ENCODE data around the gene CACNA1D.

The CACNA1D gene

DNA sequence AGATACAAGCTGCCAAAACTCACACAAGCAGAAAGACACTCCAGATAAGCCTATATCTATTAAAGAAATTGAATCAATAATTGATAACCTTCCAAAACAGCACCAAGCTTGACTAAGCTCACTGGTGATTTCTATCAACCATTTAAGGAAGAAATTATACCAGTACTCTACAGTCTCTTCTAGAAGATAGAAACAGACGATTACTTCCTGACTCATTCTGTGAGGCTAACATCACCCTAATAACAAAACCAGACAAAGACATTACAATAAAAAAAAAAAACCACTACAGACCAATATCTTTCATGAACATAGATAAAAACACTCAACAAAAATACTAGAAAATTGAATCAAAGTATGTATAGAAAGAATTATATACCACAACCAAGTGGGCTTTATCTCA lies 331.6 kb downstream of the CACNA1D start:
- no peaks in the 10 kb centered on the region for H3K9me3 ChIP-seq (ENCODE audit: control insufficient read depth, insufficient read depth, low read depth, low read length)
- H3K4me1 ChIP-seq (ENCODE audit: control insufficient read depth, insufficient read depth, low read length), result peaks cover 9% of the 10 kb centered on the region
- no peak overlapping the region for H3K27ac ChIP-seq (ENCODE audit: low read depth, low read length)
- H3K4me3 ChIP-seq (ENCODE audit: low read depth, low read length), result no peak overlapping the region
- H3K27me3 ChIP-seq (ENCODE audit: control insufficient read depth, insufficient read depth, low read length), result no peaks in the 10 kb centered on the region
- no peak overlapping the region for H3K9ac ChIP-seq (ENCODE audit: low read length)
- peaks cover 7% of the 10 kb centered on the region; the same call in 1 of the 2 replicates for H3K36me3 ChIP-seq (ENCODE audit: control insufficient read depth, insufficient read depth, low read length)

GRCh38 chr3:53828581-53828980 lies 334.2 kb downstream of the CACNA1D start:
- no peak overlapping the region for H3K9ac ChIP-seq (ENCODE audit: low read length)
- no peak overlapping the region for H3K27ac ChIP-seq (ENCODE audit: low read depth, low read length)
- H3K9me3 ChIP-seq (ENCODE audit: control insufficient read depth, insufficient read depth, low read depth, low read length), result no peaks in the 10 kb centered on the region
- H3K27me3 ChIP-seq (ENCODE audit: control insufficient read depth, insufficient read depth, low read length), result no peaks in the 10 kb centered on the region
- H3K4me3 ChIP-seq (ENCODE audit: low read depth, low read length), result no peak overlapping the region
- H3K4me1 ChIP-seq (ENCODE audit: control insufficient read depth, insufficient read depth, low read length), result peaks cover 9% of the 10 kb centered on the region
- no peaks in the 10 kb centered on the region for H3K36me3 ChIP-seq (ENCODE audit: control insufficient read depth, insufficient read depth, low read length)

- Histone ChIP-seq H3K9ac (ENCODE audit: low read length) (no peak overlapping the region), H3K27ac (ENCODE audit: low read depth, low read length) (no peak overlapping the region)
Measured at GRCh38 chr3:53829605-53830004, 335.2 kb downstream of the CACNA1D start.

DNA sequence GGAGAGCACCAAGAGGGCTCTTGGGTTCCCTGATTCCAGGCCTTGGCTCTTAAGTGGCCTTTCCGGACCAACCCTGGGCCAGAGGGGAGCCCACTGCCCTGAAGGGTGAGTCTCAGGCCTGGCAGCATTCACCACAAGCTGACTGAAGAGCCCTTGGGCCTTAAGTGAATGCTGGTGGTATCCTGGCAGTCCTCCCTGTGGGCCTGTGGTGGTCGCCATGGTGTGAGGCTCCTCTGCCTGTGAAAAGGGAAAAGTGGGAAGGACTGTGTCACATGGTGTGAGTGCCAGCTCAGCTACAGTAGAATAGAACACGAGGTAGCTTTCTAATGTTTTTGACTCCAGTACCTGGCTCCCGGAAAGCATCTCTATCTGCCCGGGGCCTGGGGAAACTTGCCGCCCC lies 336.5 kb downstream of the CACNA1D start:
- Histone ChIP-seq H3K9ac (ENCODE audit: low read length) (no peak overlapping the region), H3K36me3 (ENCODE audit: control insufficient read depth, insufficient read depth, low read length) (no peaks in the 10 kb centered on the region), H3K4me3 (ENCODE audit: low read depth, low read length) (no peak overlapping the region), H3K27ac (ENCODE audit: low read depth, low read length) (no peak overlapping the region), H3K4me1 (ENCODE audit: control insufficient read depth, insufficient read depth, low read length) (no peaks in the 10 kb centered on the region), H3K9me3 (ENCODE audit: control insufficient read depth, insufficient read depth, low read depth, low read length) (no peaks in the 10 kb centered on the region), H3K27me3 (ENCODE audit: control insufficient read depth, insufficient read depth, low read length) (no peaks in the 10 kb centered on the region)

More at GRCh38 chr3:53829605-53830004, 335.2 kb downstream of the CACNA1D start:
- Histone ChIP-seq H3K4me1 (ENCODE audit: control insufficient read depth, insufficient read depth, low read length) (peaks cover under 1% of the 10 kb centered on the region; the same call in 1 of the 2 replicates), H3K4me3 (ENCODE audit: low read depth, low read length) (no peak overlapping the region), H3K36me3 (ENCODE audit: control insufficient read depth, insufficient read depth, low read length) (no peaks in the 10 kb centered on the region), H3K27me3 (ENCODE audit: control insufficient read depth, insufficient read depth, low read length) (no peaks in the 10 kb centered on the region), H3K9me3 (ENCODE audit: control insufficient read depth, insufficient read depth, low read depth, low read length) (no peaks in the 10 kb centered on the region)

GRCh38 chr3:53833053-53833645 lies 338.7 kb downstream of the CACNA1D start:
- H3K9me3 ChIP-seq (ENCODE audit: control insufficient read depth, insufficient read depth, low read depth, low read length), result no peaks in the 10 kb centered on the region
- H3K9ac ChIP-seq (ENCODE audit: low read length), result no peak overlapping the region
- no peaks in the 10 kb centered on the region for H3K36me3 ChIP-seq (ENCODE audit: control insufficient read depth, insufficient read depth, low read length)
- no peak overlapping the region for H3K27ac ChIP-seq (ENCODE audit: low read depth, low read length)
- no peaks in the 10 kb centered on the region for H3K27me3 ChIP-seq (ENCODE audit: control insufficient read depth, insufficient read depth, low read length)
- no peaks in the 10 kb centered on the region for H3K4me1 ChIP-seq (ENCODE audit: control insufficient read depth, insufficient read depth, low read length)
- H3K4me3 ChIP-seq (ENCODE audit: low read depth, low read length), result no peak overlapping the region

DNA sequence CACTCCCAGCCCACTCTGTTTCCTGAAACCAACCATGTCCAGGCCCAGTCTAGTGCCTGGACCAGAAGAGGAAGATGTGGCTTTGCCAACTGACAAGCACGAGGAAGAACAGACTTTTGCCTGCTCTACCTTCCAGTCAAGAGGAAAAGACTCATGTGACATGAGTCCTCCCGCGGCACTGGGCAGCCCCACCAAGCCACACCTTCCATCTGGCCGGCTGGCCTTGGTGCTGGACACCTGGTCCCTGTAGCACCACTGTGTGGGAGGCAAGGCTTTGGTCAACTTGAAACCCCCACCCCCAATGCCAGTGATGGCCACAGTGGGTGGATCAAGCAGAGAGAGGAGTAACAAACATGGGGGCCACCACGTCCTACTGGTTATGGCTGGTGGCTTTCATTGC lies 339.3 kb downstream of the CACNA1D start:
- Histone ChIP-seq H3K4me3 (ENCODE audit: low read depth, low read length) (no peak overlapping the region), H3K9me3 (ENCODE audit: control insufficient read depth, insufficient read depth, low read depth, low read length) (no peaks in the 10 kb centered on the region), H3K36me3 (ENCODE audit: control insufficient read depth, insufficient read depth, low read length) (0 out of 2 replicates have a peak, but pooled peaks cover under 1% of the 10 kb centered on the region), H3K9ac (ENCODE audit: low read length) (no peak overlapping the region), H3K27ac (ENCODE audit: low read depth, low read length) (no peak overlapping the region), H3K27me3 (ENCODE audit: control insufficient read depth, insufficient read depth, low read length) (no peaks in the 10 kb centered on the region), H3K4me1 (ENCODE audit: control insufficient read depth, insufficient read depth, low read length) (no peaks in the 10 kb centered on the region)

GRCh38 chr3:53834429-53835095 lies 340.2 kb downstream of the CACNA1D start:
- Histone ChIP-seq H3K27ac (ENCODE audit: low read depth, low read length) (no peak overlapping the region), H3K4me3 (ENCODE audit: low read depth, low read length) (no peak overlapping the region), H3K9ac (ENCODE audit: low read length) (no peak overlapping the region), H3K36me3 (ENCODE audit: control insufficient read depth, insufficient read depth, low read length) (peaks cover 8% of the 10 kb centered on the region), H3K9me3 (ENCODE audit: control insufficient read depth, insufficient read depth, low read depth, low read length) (no peaks in the 10 kb centered on the region), H3K27me3 (ENCODE audit: control insufficient read depth, insufficient read depth, low read length) (no peaks in the 10 kb centered on the region), H3K4me1 (ENCODE audit: control insufficient read depth, insufficient read depth, low read length) (no peaks in the 10 kb centered on the region)

DNA sequence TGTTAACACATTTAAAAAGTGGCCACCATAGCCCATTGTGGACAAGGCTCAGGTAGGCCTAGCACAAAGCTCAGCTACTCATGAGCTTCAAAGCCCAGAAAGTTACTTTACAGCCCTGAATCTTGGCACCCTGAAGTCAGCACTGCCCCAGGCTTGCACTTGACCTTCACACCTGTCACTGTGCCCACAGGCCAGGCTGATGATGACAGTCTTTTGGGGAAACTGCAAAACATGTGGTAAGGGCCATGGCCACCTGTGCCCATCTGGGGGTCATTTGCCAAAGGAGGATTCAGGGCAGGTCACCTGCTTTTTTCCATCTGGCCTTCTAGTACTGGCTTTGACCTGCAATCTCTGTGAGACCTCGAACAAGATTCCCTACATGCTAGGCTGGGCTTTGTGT lies 340.8 kb downstream of the CACNA1D start:
- Histone ChIP-seq H3K4me3 (ENCODE audit: low read depth, low read length) (no peak overlapping the region), H3K36me3 (ENCODE audit: control insufficient read depth, insufficient read depth, low read length) (peaks cover 8% of the 10 kb centered on the region), H3K4me1 (ENCODE audit: control insufficient read depth, insufficient read depth, low read length) (no peaks in the 10 kb centered on the region), H3K9ac (ENCODE audit: low read length) (no peak overlapping the region), H3K27me3 (ENCODE audit: control insufficient read depth, insufficient read depth, low read length) (no peaks in the 10 kb centered on the region), H3K9me3 (ENCODE audit: control insufficient read depth, insufficient read depth, low read depth, low read length) (no peaks in the 10 kb centered on the region), H3K27ac (ENCODE audit: low read depth, low read length) (no peak overlapping the region)

DNA sequence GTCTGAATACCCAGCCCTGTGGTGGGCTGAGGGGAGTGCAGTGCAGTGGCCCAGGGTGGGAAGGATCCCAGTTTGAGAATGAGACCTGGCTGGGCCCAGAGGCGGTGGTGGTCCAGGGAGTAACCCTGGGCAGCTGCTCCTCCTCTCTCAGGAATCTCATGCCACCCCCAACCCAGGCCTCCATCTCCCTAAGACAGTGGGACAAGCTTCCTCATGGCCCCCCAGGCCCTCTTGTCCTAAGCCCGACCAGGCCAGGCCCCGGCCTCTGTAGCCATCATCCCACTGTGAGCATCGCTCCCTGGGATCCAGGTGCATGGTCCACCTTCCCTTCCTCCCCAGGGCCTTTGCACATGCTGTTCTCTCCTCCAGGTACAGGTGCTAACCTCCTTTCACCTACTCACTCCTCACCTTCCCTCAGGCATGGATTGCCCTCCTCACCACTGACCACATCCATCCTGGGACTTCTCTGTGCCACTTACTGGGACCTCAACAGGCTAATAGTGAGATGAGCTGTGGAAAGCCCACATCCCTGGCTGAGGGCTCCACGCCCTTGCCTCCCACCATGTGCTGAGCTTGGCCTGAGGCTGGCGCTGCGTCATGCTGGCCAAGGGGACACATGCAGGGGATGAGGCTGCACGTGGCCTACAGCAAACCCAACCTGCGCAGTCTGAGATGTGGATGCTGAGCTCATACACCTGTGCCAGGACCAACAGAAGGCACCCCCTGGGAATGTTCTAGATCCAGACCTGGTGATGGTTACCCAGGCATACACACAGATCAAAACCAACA lies 341.9 kb downstream of the CACNA1D start:
- Histone ChIP-seq H3K9me3 (ENCODE audit: control insufficient read depth, insufficient read depth, low read depth, low read length) (no peaks in the 10 kb centered on the region), H3K4me1 (ENCODE audit: control insufficient read depth, insufficient read depth, low read length) (no peaks in the 10 kb centered on the region), H3K4me3 (ENCODE audit: low read depth, low read length) (no peak overlapping the region), H3K27me3 (ENCODE audit: control insufficient read depth, insufficient read depth, low read length) (no peaks in the 10 kb centered on the region), H3K27ac (ENCODE audit: low read depth, low read length) (no peak overlapping the region), H3K9ac (ENCODE audit: low read length) (no peak overlapping the region), H3K36me3 (ENCODE audit: control insufficient read depth, insufficient read depth, low read length) (peaks cover 8% of the 10 kb centered on the region)

- Histone ChIP-seq H3K9ac (ENCODE audit: low read length) (no peak overlapping the region), H3K27me3 (ENCODE audit: control insufficient read depth, insufficient read depth, low read length) (no peaks in the 10 kb centered on the region), H3K27ac (ENCODE audit: low read depth, low read length) (no peak overlapping the region), H3K4me1 (ENCODE audit: control insufficient read depth, insufficient read depth, low read length) (peaks cover 2% of the 10 kb centered on the region; the same call in 1 of the 2 replicates), H3K4me3 (ENCODE audit: low read depth, low read length) (no peak overlapping the region), H3K36me3 (ENCODE audit: control insufficient read depth, insufficient read depth, low read length) (peaks cover 8% of the 10 kb centered on the region), H3K9me3 (ENCODE audit: control insufficient read depth, insufficient read depth, low read depth, low read length) (no peaks in the 10 kb centered on the region)
Measured at GRCh38 chr3:53837331-53837730, 342.9 kb downstream of the CACNA1D start.

GRCh38 chr3:53841296-53841695 lies 346.9 kb downstream of the CACNA1D start:
- Histone ChIP-seq H3K9me3 (ENCODE audit: control insufficient read depth, insufficient read depth, low read depth, low read length) (no peaks in the 10 kb centered on the region), H3K4me3 (ENCODE audit: low read depth, low read length) (no peak overlapping the region), H3K27ac (ENCODE audit: low read depth, low read length) (no peak overlapping the region), H3K9ac (ENCODE audit: low read length) (no peak overlapping the region), H3K27me3 (ENCODE audit: control insufficient read depth, insufficient read depth, low read length) (peaks cover 4% of the 10 kb centered on the region), H3K4me1 (ENCODE audit: control insufficient read depth, insufficient read depth, low read length) (peaks cover 34% of the 10 kb centered on the region), H3K36me3 (ENCODE audit: control insufficient read depth, insufficient read depth, low read length) (peaks cover 8% of the 10 kb centered on the region)
